ENCODE results near the gene GPNMB. TPM values are rescaled to one million over a fixed set of nuclear protein-coding genes. Genes with fewer than 3 reads are reported as not detected.

The GPNMB gene
- total and polyA plus RNA-seq, 4 donors: 2.6 to 10.5 (median 4.9) TPM

- TF ChIP-seq CTCF (IDR thresholded peaks at IDR 0.05; ENCODE audit: low read depth, low read length, missing input control): no peak
- no peak for TF ChIP-seq HNF4A (conservative IDR thresholded peaks at IDR 0.05)
- no peak for TF ChIP-seq SP1 (IDR thresholded peaks at IDR 0.05)
- no peak for TF ChIP-seq JUND (IDR thresholded peaks at IDR 0.05)
Observed at GRCh38 chr7:23293500-23294073, 47.0 kb downstream of the GPNMB start.

GRCh38 chr7:23294549-23295400 lies 48.2 kb downstream of the GPNMB start:
- Histone ChIP-seq H3K9ac (ENCODE audit: low read depth in 1 of 2, low read length in 2 of 2) (no peak overlapping the region), H3K4me3 (ENCODE audit: low read depth in 1 of 3, low read length in 3 of 3) (no peak overlapping the region), H3K36me3 (ENCODE audit: control insufficient read depth in 4 of 4, insufficient read depth in 3 of 4, low read depth in 1 of 4, low read length in 3 of 4) (no peaks in the 10 kb centered on the region), H3K9me3 (ENCODE audit: control insufficient read depth in 4 of 4, low read length in 3 of 4) (no peaks in the 10 kb centered on the region), H3K27ac (ENCODE audit: low read depth in 1 of 2, low read length in 2 of 2) (peak overlapping the region in 1 of 2 donors; percentile 15), H3K4me1 (ENCODE audit: control insufficient read depth in 4 of 4, insufficient read depth in 4 of 4, low read length in 3 of 4) (peaks cover 0 to 22% (median 9%) of the 10 kb centered on the region in 4 donors), H3K27me3 (ENCODE audit: control insufficient read depth in 4 of 4, insufficient read depth in 4 of 4, low read length in 3 of 4) (no peaks in the 10 kb centered on the region)
- no peak for TF ChIP-seq JUND (IDR thresholded peaks at IDR 0.05)
- peak; percentile 21 to 22 for TF ChIP-seq HNF4A (conservative IDR thresholded peaks at IDR 0.05)
- no peak for TF ChIP-seq REST (IDR thresholded peaks at IDR 0.05)
- TF ChIP-seq FOXA2 (IDR thresholded peaks at IDR 0.05): no peak
- 68% methylated on average over 6 of the region's 6 CpGs for WGBS
- DNase-seq (ENCODE audit: low spot score): no peak

More at GRCh38 chr7:23293500-23294073, 47.0 kb downstream of the GPNMB start:
- Histone ChIP-seq H3K4me1 (ENCODE audit: control insufficient read depth in 4 of 4, insufficient read depth in 4 of 4, low read length in 3 of 4) (peaks cover 0 to 18% (median 6%) of the 10 kb centered on the region in 4 donors), H3K4me3 (ENCODE audit: low read depth in 1 of 3, low read length in 3 of 3) (no peak overlapping the region), H3K36me3 (ENCODE audit: control insufficient read depth in 4 of 4, insufficient read depth in 3 of 4, low read depth in 1 of 4, low read length in 3 of 4) (no peaks in the 10 kb centered on the region), H3K9ac (ENCODE audit: low read depth in 1 of 2, low read length in 2 of 2) (no peak overlapping the region), H3K27ac (ENCODE audit: low read depth in 1 of 2, low read length in 2 of 2) (no peak overlapping the region), H3K9me3 (ENCODE audit: control insufficient read depth in 4 of 4, low read length in 3 of 4) (no peaks in the 10 kb centered on the region), H3K27me3 (ENCODE audit: control insufficient read depth in 4 of 4, insufficient read depth in 4 of 4, low read length in 3 of 4) (no peaks in the 10 kb centered on the region)
- WGBS: 93% methylated on average over 12 of the region's 12 CpGs
- DNase-seq (ENCODE audit: low spot score): no peak

GRCh38 chr7:23295401-23295697 lies 48.8 kb downstream of the GPNMB start:
- peaks cover 0 to 28% (median 14%) of the 10 kb centered on the region in 4 donors for H3K4me1 ChIP-seq (ENCODE audit: control insufficient read depth in 4 of 4, insufficient read depth in 4 of 4, low read length in 3 of 4)
- no peaks in the 10 kb centered on the region for H3K36me3 ChIP-seq (ENCODE audit: control insufficient read depth in 4 of 4, insufficient read depth in 3 of 4, low read depth in 1 of 4, low read length in 3 of 4)
- H3K27ac ChIP-seq (ENCODE audit: low read depth in 1 of 2, low read length in 2 of 2): peak overlapping the region in 1 of 2 donors; percentile 15
- H3K9me3 ChIP-seq (ENCODE audit: control insufficient read depth in 4 of 4, low read length in 3 of 4): no peaks in the 10 kb centered on the region
- H3K9ac ChIP-seq (ENCODE audit: low read depth in 1 of 2, low read length in 2 of 2): no peak overlapping the region
- DNase-seq (ENCODE audit: low spot score): no peak
- no peaks in the 10 kb centered on the region for H3K27me3 ChIP-seq (ENCODE audit: control insufficient read depth in 4 of 4, insufficient read depth in 4 of 4, low read length in 3 of 4)
- H3K4me3 ChIP-seq (ENCODE audit: low read depth in 1 of 3, low read length in 3 of 3): no peak overlapping the region
- TF ChIP-seq RXRA (IDR thresholded peaks at IDR 0.05): no peak
- no peak for TF ChIP-seq MAX (IDR thresholded peaks at IDR 0.05)
- TF ChIP-seq NR2F2 (IDR thresholded peaks at IDR 0.05): no peak
- no peak for TF ChIP-seq CTCF (IDR thresholded peaks at IDR 0.05; ENCODE audit: low read depth, low read length, missing input control)
- TF ChIP-seq JUND (IDR thresholded peaks at IDR 0.05): no peak
- TF ChIP-seq FOXA1 (IDR thresholded peaks at IDR 0.05): no peak
- TF ChIP-seq FOXA2 (IDR thresholded peaks at IDR 0.05): no peak
- no peak for TF ChIP-seq HNF4G (IDR thresholded peaks at IDR 0.05)
- no peak for TF ChIP-seq HNF4A (conservative IDR thresholded peaks at IDR 0.05)
- no peak for TF ChIP-seq GABPA (IDR thresholded peaks at IDR 0.05 in 1 of 2, conservative IDR thresholded peaks at IDR 0.05 in 1 of 2)
- TF ChIP-seq RAD21 (IDR thresholded peaks at IDR 0.05): no peak
- no peak for TF ChIP-seq EGR1 (IDR thresholded peaks at IDR 0.05; ENCODE audit: low read depth in 2 of 2)
- no peak for TF ChIP-seq TAF1 (conservative IDR thresholded peaks at IDR 0.05)
- no peak for TF ChIP-seq SP1 (IDR thresholded peaks at IDR 0.05)
- TF ChIP-seq YY1 (IDR thresholded peaks at IDR 0.05): no peak
- no peak for TF ChIP-seq ATF3 (IDR thresholded peaks at IDR 0.05)

Measured in liver (tissue), 9 donors.